ENCODE data around the gene PELI2. TPM values are rescaled to one million over a fixed set of nuclear protein-coding genes. Genes with fewer than 3 reads are reported as not detected.

PELI2 gene
- total RNA-seq, 1 experiment from 2014 or later: 19.5 TPM

DNA sequence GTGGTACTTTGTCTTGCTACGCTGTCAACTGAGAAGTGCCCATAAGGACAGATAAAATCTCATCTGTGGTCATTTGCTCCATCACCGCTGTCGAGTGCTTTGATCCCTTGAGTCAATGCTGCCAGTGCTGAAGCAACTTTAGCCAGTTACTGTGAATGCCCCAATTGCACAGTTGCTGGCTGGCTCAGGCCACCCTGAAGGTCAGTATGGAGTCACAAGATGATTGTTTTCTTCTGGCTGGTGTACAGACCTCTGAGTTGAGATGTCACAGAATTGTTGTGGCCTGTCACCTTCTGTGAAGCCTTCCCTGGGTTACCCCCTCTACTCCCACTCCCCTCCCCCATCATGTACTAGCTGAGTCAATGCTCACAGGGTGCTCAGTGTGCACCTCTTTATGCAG, 92.9 kb downstream of the PELI2 start:
- CTCF ChIA-PET: no interaction called here
- H3K27ac Mint-ChIP-seq (ENCODE audit: unreplicated experiment): no peak overlapping the region

DNA sequence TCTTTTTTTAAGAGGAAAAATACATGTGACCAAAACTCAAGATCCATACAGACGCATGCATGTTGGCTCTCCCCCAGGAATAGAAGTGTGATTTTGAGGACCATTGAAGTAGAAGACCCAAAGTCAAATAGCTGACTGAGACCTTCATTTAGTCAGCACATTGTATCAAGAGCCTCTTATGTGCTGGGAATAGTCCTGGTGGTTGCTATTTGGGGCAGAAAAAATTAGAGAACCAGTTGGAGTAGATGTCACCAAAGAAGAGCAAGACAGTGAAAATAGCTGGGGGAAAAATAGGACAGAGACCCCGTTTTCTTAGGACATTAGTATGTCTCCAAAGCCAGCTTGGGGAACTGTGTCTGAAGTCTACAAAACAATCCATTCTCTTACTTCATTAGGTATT, 93.6 kb downstream of the PELI2 start:
- Mint-ChIP-seq H3K36me3 (ENCODE audit: insufficient read depth, unreplicated experiment) (peaks cover 5% of the 10 kb centered on the region), H3K9me3 (ENCODE audit: low read depth, unreplicated experiment) (no peaks in the 10 kb centered on the region), H3K4me1 (ENCODE audit: low read depth, unreplicated experiment) (peaks cover 8% of the 10 kb centered on the region), H3K4me3 (ENCODE audit: low read depth, unreplicated experiment) (no peak overlapping the region), H3K27ac (ENCODE audit: unreplicated experiment) (no peak overlapping the region), H3K27me3 (ENCODE audit: unreplicated experiment) (no peaks in the 10 kb centered on the region)
- TF ChIP-seq, protein P1, sequence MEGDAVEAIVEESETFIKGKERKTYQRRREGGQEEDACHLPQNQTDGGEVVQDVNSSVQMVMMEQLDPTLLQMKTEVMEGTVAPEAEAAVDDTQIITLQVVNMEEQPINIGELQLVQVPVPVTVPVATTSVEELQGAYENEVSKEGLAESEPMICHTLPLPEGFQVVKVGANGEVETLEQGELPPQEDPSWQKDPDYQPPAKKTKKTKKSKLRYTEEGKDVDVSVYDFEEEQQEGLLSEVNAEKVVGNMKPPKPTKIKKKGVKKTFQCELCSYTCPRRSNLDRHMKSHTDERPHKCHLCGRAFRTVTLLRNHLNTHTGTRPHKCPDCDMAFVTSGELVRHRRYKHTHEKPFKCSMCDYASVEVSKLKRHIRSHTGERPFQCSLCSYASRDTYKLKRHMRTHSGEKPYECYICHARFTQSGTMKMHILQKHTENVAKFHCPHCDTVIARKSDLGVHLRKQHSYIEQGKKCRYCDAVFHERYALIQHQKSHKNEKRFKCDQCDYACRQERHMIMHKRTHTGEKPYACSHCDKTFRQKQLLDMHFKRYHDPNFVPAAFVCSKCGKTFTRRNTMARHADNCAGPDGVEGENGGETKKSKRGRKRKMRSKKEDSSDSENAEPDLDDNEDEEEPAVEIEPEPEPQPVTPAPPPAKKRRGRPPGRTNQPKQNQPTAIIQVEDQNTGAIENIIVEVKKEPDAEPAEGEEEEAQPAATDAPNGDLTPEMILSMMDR (IDR thresholded peaks at IDR 0.05; ENCODE audit: unreplicated experiment): no peak
- DNase-seq: no peak
- CTCF ChIA-PET: no interaction called here
- BruUV-seq (replicated peaks): no TSS peak
- intact Hi-C loops (cut with micrococcal nuclease; ENCODE audit: unreplicated experiment): no loop called here

More for the DNA sequence above, 92.9 kb downstream of the PELI2 start:
- intact Hi-C loops (cut with micrococcal nuclease; ENCODE audit: unreplicated experiment): no loop called here
- TF ChIP-seq, protein P1 (IDR thresholded peaks at IDR 0.05; ENCODE audit: unreplicated experiment): no peak
- Mint-ChIP-seq H3K4me1 (ENCODE audit: low read depth, unreplicated experiment) (peaks cover 8% of the 10 kb centered on the region), H3K4me3 (ENCODE audit: low read depth, unreplicated experiment) (no peak overlapping the region), H3K36me3 (ENCODE audit: insufficient read depth, unreplicated experiment) (peaks cover 5% of the 10 kb centered on the region), H3K27me3 (ENCODE audit: unreplicated experiment) (no peaks in the 10 kb centered on the region), H3K9me3 (ENCODE audit: low read depth, unreplicated experiment) (no peaks in the 10 kb centered on the region)
- DNase-seq: no peak
- BruUV-seq (replicated peaks): no TSS peak

GRCh38 chr14:56212521-56212920, 94.3 kb downstream of the PELI2 start:
- intact Hi-C loops (cut with micrococcal nuclease; ENCODE audit: unreplicated experiment): no loop called here

GRCh38 chr14:56213306-56213705, 95.1 kb downstream of the PELI2 start:
- CTCF ChIA-PET: no interaction called here
- BruUV-seq (replicated peaks): no TSS peak

More at GRCh38 chr14:56212521-56212920, 94.3 kb downstream of the PELI2 start:
- Mint-ChIP-seq H3K27ac (ENCODE audit: unreplicated experiment) (no peak overlapping the region), H3K9me3 (ENCODE audit: low read depth, unreplicated experiment) (no peaks in the 10 kb centered on the region), H3K4me3 (ENCODE audit: low read depth, unreplicated experiment) (no peak overlapping the region), H3K4me1 (ENCODE audit: low read depth, unreplicated experiment) (peaks cover 8% of the 10 kb centered on the region), H3K36me3 (ENCODE audit: insufficient read depth, unreplicated experiment) (peaks cover 5% of the 10 kb centered on the region), H3K27me3 (ENCODE audit: unreplicated experiment) (no peaks in the 10 kb centered on the region)
- CTCF ChIA-PET: no interaction called here
- BruUV-seq (replicated peaks): no TSS peak
- DNase-seq: no peak
- TF ChIP-seq, protein P1 (IDR thresholded peaks at IDR 0.05; ENCODE audit: unreplicated experiment): no peak

More at GRCh38 chr14:56213306-56213705, 95.1 kb downstream of the PELI2 start:
- H3K4me3 Mint-ChIP-seq (ENCODE audit: low read depth, unreplicated experiment): no peak overlapping the region
- TF ChIP-seq, protein P1 (IDR thresholded peaks at IDR 0.05; ENCODE audit: unreplicated experiment): no peak
- H3K36me3 Mint-ChIP-seq (ENCODE audit: insufficient read depth, unreplicated experiment): peaks cover 5% of the 10 kb centered on the region
- no peak for DNase-seq
- intact Hi-C loops (cut with micrococcal nuclease; ENCODE audit: unreplicated experiment): no loop called here
- no peak overlapping the region for H3K27ac Mint-ChIP-seq (ENCODE audit: unreplicated experiment)
- peaks cover 8% of the 10 kb centered on the region for H3K4me1 Mint-ChIP-seq (ENCODE audit: low read depth, unreplicated experiment)
- no peaks in the 10 kb centered on the region for H3K27me3 Mint-ChIP-seq (ENCODE audit: unreplicated experiment)
- H3K9me3 Mint-ChIP-seq (ENCODE audit: low read depth, unreplicated experiment): no peaks in the 10 kb centered on the region
